Measurements from ENCODE around the gene HSBP1L1.
A peak's percentile ranks its signal among the peaks of the same experiment; 100 is the strongest.
"Not testable (repeated sequence)": the region's sequence is repeated elsewhere in the genome, so short reads cannot be mapped to it uniquely, and the experiment has no call there.

HSBP1L1 gene

DNA sequence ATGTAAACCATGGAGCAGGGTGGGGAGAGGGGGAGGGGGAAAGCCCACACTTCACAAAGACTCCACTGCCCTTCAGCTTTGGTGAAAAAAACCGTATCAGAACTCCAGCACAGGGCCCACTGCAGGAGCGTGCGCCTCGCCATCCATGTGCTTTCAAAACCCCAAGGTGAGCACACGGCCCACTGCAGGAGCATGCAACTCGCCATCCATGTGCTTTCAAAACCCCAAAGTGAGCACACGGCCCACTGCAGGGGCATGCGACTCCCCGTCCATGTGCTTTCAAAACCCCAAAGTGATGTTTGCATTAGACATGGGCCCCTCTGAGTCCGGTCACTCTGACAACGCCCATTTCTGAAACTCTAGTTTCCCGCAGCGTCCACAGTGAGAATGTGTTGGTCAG, 16.1 kb downstream of the HSBP1L1 start:
- FAIRE-seq (no peak), DNase-seq (ENCODE audit: extremely low spot score, insufficient read length, low read depth) (no peak)

DNA sequence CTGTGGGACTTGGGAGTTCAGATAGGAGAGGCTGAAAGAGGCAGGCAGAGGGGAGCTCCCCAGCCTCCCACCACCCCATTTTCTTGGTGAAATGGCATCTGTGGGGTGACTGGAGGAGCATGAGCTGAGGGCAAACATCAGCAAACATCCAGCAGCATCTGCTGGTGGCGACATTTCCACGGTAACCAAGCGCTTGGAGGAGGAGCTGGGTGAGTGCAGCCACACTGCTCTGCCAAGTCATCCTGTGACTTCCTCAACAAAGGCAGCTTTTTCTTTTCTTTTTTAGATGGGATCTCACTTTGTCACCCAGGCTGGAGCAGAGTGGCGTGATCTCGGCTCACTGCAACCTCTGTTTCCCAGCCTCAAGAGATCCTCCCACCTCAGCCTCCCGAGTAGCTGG, 18.3 kb downstream of the HSBP1L1 start:
- DNase-seq (ENCODE audit: extremely low spot score, insufficient read length, low read depth) (no peak), FAIRE-seq (no peak)

DNA sequence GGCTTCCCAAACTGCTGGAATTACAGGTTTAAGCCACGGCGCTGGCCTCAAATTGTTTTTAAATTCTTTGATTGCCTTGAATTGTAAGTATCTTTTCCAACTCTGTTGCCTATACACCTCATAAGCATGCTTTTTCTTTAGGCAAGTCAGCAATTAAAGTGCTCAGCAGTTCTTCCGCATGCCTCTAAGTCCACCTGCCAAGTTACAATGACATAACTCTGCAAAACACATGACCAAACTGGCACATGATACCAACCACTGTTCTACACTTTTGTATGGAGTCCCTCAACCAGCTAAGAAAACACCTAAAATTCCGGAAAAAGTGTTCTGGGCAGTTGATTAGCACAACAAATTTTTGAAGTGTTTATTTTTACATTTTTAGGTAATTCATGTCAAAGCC, 18.8 kb downstream of the HSBP1L1 start:
- FAIRE-seq, result no peak
- no peak for DNase-seq (ENCODE audit: extremely low spot score, insufficient read length, low read depth)

DNA sequence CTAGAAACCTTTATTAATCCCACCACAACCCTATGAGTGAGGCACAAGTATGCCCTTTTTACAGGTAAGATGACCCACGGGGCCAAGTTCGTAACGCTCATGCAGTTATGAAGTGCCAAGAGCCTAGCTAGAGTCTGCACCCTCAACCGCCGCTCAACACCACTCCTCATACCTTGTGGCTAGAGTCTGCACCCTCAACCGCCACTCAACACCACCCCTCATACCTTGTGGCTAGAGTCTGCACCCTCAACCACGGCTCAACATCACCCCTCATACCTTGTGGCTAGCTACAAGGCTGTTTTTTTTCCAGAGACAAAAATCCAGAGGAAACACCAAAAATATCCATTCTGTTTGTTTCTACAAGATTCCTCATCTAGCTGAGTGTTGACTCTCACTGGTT, 19.4 kb downstream of the HSBP1L1 start:
- DNase-seq (ENCODE audit: extremely low spot score, insufficient read length, low read depth) (no peak), FAIRE-seq (no peak)

DNA sequence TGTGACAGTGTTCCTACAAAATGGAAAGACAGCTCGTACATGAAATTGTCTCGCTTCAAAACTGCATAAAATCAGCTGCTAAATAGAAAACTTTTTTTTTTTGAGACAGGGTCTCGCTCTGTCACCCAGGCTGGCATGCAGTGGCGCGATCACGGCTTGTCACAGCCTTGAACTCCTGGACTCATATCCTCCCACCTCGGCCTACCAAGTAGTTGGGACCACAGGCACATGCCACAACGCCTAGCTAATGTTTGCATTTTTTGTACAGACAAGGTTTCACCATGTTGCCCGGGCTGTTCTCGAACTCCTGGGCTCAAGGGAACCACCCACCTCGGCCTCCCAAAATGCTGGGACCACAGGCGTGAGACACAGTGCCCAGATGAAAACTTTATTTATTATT, 20.7 kb downstream of the HSBP1L1 start:
- no peak for FAIRE-seq
- DNase-seq (ENCODE audit: extremely low spot score, insufficient read length, low read depth), result no peak

DNA sequence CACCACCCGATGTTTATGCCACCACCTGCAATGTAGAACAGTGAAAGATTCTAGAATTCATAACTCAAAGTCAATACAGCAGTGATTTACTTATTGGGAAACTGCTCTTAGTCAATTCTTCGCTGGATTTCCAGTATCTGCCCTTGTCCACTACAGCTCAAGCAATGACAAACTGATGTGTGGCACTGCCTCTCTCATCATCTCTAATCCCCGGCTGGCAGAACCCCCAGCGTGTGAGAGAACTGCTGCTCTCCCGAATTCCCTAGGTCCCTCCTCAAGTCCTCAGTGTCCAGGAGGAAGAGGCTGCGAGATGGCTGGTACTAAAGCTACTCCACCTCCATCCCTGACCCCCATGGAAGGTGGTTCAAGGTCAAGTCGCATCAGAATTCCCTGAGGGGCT, 22.3 kb downstream of the HSBP1L1 start:
- FAIRE-seq (no peak), DNase-seq (ENCODE audit: extremely low spot score, insufficient read length, low read depth) (no peak)

DNA sequence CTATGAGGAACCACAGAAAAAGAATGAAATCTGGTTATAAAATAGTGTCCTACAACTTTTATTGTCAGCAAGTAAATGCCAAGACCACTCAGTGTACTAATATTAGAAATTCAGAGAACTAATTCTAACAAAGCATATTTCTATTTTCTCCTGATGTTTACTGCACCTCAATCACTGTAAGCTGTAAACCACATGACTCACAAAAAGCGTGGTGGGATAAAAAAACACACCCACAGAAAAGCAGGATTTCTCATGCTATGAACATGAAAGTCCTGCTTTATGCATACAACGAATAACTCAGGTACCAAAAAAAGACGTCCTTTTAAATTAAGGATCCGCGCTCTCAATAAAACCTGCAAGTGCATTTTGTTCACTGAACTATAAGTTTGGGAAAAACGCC, 23.1 kb downstream of the HSBP1L1 start:
- DNase-seq (ENCODE audit: extremely low spot score, insufficient read length, low read depth), result no peak
- FAIRE-seq, result no peak

DNA sequence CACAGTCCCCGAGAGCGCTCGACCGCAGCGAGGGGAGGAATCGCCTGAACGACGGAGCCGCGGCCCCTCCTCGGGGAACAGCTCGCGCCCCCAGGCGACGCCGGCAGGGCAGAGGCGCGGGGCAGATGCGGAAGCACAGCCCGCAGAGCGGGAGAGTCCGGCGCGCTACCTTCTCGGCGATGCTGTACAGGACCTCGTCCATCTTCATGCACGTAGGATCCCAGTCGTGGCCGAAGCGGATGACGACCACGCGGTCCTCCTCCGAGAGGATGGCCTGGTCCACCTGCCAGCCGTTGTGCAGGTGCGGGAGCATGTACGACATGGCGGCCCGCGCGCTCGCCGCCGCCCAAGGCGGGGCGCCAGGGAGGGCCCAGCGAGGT, 23.6 kb downstream of the HSBP1L1 start:
- DNase-seq (ENCODE audit: extremely low spot score, insufficient read length, low read depth) (no peak), FAIRE-seq (no peak)

DNA sequence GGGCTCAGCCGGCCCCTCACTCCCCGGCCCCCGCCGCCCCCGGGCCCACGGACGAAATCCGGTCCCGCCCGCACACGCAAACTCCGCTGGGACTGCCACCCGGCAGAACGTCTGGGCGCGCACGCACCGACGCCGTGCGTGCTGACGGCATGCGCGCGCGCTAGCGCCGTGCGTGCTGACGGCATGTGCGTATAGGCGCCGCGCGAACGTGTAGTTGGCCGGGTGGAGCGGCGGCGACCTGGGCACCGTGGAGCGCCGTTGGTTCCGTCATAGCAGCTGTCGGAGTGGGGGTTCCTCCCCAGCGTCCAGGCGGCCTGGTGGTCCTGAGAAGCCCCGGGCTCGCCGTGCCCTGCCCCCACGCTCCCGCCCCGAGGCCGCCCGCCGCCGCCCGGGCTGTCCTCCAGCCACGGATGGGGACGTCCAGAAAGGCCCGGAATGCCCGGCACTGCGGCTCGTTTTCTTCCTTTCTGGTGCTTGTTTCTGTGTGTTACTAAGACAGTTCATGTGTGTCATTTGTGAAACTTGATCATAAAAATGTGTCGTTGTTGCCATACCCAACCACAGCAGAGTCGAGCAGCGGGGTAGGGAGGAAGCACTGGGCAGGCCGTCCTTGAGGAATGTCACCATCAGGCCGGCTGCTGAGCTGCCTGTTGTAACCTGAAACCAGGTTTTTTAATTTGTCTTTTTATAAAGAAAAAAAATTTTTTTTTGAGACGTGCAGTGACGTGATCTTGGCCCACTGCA, 24.2 kb downstream of the HSBP1L1 start, which contains the start of gene TXNL4A:
Gene TXNL4A, minus strand, starts transcription at position 113 of the 744 bp plus-strand sequence. CDS start 171 bp downstream, outside the sequence.
- FAIRE-seq, result peak; percentile 96
- DNase-seq (ENCODE audit: extremely low spot score, insufficient read length, low read depth), result peak; percentile 83

DNA sequence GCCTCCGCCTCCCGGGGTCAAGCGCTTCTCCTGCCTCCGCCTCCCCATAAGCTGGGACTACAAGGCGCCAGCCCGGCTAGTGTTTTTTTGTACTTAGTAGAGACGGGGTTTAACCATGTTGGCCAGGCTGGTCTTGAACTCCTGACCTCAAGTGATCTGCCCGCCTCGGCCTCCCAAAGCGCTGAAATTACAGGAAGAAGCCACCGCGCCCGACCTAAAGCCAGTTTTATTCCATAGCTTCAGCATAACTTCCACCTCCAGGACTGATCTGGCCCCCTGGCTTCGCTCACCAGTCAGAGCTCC, 24.7 kb downstream of the HSBP1L1 start:
- DNase-seq (ENCODE audit: extremely low spot score, insufficient read length, low read depth), result no peak
- FAIRE-seq, result no peak

DNA sequence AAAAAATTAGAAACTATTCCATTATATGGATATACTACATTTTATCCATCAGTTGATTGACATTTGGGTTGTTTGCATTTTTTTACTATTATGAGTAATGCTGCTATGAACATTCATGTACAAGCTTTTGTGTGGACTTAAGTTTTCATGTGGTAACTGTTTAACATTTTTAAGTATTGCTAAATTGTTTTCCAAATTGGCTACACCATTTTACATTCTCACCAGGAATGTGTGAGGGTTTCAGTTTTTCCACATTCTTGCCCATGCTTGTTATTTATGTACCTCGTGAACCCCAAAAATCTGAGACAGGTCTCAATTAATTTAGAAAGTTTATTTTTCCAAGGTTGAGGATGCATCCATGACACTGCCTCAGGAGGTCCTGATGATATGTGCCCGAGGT, 27.1 kb downstream of the HSBP1L1 start:
- FAIRE-seq, result no peak

DNA sequence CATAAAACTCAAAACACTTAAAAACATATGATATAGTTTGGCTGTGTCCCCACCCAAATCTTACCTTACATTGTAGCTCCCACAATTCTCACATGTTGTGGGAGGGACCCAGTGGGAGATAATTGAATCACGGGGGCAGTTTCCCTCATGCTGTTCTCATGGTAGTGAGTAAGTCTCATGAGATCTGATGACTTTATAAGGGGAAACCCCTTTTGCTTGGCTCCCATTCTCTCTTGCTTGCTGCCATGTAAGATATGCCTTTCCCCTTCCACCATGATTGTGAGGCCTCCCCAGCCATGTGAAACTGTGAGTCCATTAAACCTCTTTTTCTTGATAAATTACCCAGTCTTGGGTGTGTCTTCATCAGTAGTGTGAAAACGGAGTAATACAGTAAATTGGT, 35.3 kb downstream of the HSBP1L1 start:
- not testable (repeated sequence) for DNase-seq (ENCODE audit: extremely low spot score, insufficient read length, low read depth); FAIRE-seq

More for the DNA sequence above, 27.1 kb downstream of the HSBP1L1 start:
- no peak for DNase-seq (ENCODE audit: extremely low spot score, insufficient read length, low read depth)

DNA sequence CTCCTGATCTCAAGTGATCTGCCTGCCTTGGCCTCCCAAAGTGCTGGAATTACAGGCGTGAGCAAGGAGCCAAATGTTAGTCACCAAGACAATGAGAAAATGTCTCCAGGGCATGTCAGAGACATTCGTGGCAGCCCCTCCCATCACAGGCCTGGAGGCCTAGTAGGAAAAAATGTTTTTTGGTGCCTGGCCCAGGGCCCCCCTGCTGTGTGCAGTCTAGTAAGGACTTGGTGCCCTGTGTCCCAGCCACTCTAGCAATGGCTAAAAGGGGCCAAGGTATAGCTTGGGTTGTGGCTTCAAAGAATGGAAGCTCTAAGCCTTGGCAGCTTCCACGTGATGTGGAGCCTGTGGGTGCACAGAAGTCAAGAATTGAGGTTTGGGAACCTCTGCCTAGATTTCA, 36.4 kb downstream of the HSBP1L1 start:
- FAIRE-seq, result no peak
- DNase-seq (ENCODE audit: extremely low spot score, insufficient read length, low read depth), result no peak

DNA sequence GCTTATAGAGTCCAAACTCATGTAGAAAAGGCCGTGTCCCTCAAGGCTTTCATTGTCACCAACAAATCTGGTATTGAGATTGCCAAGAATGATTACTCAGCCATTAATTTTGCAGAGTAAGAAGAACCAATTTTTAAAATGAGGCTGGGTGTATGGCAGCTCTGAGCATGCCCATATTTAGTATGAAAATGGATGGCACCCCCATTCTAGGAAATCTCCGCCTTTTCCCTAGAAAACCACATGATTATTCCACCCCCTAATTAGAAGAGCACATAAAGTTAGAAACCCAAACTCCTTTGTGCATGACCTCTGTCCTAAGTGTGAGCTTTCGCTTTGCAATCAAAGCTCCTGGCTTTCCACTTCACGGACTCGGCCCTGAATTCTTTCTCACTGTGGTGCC, 38.0 kb downstream of the HSBP1L1 start:
- DNase-seq (ENCODE audit: extremely low spot score, insufficient read length, low read depth) (no peak), FAIRE-seq (no peak)

DNA sequence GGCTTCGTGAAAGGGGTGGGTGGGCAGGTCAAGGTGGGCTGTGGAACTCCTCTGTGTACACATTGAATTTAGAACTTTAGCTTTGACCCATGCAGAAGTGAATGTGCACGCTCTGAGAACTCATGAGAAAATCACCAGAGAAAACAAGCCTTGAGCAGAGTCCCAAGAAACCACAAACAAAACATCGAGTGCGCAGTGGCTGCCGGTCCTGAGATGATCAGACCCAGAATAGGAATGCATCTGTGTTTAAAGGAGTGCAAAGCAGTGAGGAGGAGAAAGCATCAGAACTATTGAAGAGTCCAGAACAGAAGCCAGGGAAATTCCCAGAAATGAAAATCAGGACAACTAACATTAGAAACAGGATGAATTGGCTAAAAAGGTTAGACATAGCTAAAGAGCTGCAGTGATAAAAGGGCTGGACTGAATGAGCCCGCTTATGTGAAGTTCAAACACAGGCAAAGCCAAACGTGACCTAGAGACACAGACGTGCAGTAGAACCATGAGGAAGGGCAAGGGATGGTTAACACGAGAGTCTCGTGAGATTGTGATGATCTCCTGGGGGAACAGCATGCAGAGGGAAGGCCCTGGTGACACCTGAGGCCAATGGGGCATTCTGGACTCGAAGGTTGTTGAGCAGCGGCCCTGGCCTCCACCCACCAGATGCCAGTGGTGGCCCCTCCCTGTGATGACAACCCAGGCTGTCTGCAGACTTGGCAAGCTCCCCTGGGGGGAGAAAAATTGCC, 40.3 kb downstream of the HSBP1L1 start:
- no peak for DNase-seq (ENCODE audit: extremely low spot score, insufficient read length, low read depth)
- no peak for FAIRE-seq

DNA sequence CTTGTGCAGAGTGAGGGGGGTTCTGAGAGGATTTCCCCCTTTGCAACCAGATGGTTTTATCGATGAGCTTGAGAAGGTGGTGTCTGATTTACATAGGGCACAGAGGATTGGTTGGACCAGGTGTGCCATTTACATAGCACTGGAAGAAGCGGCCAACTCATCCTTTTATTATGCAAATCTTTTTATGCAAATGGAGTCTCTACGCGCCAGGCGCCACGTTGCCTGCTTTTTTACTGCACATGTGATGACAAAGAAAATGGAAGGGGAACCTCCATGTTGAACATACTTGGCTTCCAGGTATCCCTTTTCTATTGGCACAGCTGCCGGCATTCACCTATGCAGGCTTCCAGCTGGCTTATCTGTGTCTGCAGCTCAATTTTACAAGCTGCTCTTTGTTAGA, 42.3 kb downstream of the HSBP1L1 start:
- no peak for FAIRE-seq
- no peak for DNase-seq (ENCODE audit: extremely low spot score, insufficient read length, low read depth)

DNA sequence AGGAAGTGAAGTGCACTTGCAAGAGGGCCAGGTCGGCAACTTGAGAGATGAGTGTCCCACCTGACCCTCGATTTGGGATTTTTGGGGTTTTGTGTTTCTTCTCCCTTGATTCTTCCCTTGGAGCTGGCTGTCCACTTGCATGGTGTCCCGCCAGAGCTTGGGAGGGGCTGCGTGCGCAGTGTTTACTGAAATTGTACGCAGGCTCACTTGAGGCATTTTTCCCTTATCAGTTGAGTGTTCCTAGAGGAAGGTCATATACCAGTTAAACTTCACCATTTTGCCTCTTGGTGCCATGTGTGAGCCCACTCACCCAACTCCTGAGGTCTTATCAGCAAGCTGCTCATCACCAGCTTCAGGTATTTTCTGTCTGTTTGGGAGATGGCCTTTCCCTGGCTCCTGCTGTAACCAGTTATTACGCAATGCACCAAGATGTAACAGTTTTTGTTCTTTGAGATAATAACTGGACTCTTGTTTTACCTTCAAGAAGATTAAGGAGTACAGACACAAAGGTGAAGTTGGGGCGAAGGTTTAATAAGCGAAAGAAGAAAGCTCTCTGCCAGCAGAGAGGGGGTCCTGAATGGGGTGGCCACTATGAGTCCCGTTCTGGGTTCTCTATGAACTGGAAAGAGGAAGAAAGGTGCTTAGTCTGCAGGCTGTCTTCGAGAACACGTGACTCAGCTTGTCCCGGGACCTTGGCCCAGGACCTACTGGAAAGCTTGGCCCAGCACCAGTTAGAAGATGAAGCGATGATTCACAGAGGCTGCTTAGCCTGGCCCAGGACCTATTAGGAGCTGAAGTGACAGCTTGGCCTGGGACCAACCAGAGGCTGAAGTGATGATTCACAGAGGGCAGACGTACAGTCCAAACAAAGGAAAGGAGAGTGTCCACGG, 45.5 kb downstream of the HSBP1L1 start:
- FAIRE-seq, result no peak
- DNase-seq (ENCODE audit: extremely low spot score, insufficient read length, low read depth), result no peak

DNA sequence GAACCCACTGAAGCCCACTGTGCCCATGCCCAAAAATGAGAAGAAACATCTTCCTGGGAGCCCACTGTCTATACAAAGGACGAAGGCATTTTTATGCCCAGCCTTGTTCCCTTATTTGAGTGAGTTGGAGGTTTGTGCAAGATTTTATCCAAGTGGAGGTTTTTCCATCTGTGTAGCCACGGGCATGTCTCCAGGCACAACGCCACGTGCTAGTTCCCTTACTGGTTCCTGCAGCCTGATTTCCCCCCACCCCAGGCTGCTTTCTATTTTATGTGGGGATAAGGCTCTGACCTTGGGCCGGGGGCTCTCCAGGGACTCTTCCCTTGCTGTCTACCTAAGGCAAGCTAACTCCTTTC, 46.1 kb downstream of the HSBP1L1 start:
- DNase-seq (ENCODE audit: extremely low spot score, insufficient read length, low read depth), result no peak
- FAIRE-seq, result no peak

DNA sequence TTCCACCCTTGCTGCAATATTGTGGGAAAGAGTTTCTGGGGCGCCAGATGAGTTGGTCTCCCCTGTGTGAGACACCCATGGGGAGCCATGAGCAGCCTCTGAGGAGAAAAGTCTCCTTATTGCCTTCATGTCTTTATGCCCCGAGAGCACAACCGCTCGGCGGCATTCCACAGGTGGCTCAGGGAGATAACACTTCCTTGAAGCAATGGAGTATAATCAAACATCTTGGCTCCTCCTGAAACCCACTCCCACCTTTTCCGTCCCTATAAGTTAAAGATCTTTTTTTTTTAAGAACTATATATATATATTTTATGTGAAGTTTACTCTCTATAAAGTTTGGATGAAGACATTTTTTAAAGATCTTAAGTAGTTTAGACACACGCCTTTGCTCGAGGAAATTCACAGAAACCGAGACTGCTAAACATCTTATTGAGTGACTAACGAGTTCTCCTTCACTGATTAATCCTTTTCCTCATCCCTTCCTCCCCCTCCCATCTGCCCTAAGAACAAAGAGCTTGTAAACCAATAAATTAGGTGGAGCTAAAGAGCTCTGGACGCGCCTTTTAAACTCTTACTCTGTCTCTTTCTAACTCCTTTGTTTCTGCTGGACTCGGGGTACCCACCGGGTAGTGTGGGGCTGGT, 47.2 kb downstream of the HSBP1L1 start:
- not testable (repeated sequence) for DNase-seq (ENCODE audit: extremely low spot score, insufficient read length, low read depth); FAIRE-seq

DNA sequence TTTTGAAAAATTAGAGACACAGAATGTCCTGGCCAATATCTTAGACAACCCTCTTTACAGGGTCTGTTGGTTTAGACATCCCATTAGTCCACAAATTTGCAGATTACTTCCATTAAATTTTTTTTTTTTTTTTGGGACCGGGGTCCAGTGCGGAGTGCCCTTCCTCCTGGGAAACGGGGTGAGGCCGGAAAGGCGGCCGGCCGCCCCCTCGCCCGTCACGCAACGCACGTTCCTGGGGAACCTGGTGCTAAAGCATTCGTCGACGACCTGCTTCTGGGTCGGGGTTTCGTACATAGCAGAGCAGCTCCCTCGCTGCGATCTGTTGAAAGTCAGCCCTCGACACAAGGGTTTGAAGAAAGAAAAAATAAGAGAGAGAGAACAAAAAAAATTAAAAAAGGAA, 48.3 kb downstream of the HSBP1L1 start:
- FAIRE-seq (no peak), DNase-seq (ENCODE audit: extremely low spot score, insufficient read length, low read depth) (no peak)

All from GM18507 (cell line).